Measurements from ENCODE around the gene MEG3.

- TF ChIP-seq CTCF (IDR thresholded peaks at IDR 0.05) (no peak), POLR2AphosphoS5 (IDR thresholded peaks at IDR 0.05; ENCODE audit: low read depth, low read length) (no peak), REST (IDR thresholded peaks at IDR 0.05; ENCODE audit: insufficient read depth in 1 of 2, low read depth in 2 of 2, low read length in 1 of 2) (no peak), SIN3A (IDR thresholded peaks at IDR 0.05; ENCODE audit: borderline replicate concordance, insufficient read depth, low read depth, low read length) (no peak), TCF7L2 (IDR thresholded peaks at IDR 0.05; ENCODE audit: low read depth, low read length) (no peak)
Measured at GRCh38 chr14:100903134-100903468, 77.2 kb downstream of the MEG3 start.

Data from Panc1 (cell line).